Cardiac muscle cell (in vitro differentiated cells and primary cell): ENCODE results near the gene RPAIN. TPM values are rescaled to one million over a fixed set of nuclear protein-coding genes. Genes with fewer than 3 reads are reported as not detected.
A peak's percentile ranks its signal among the peaks of the same experiment; 100 is the strongest.

Experiments
- DNase-seq, 2 donors: peaks; one replicate each; pipeline versions ENCODE4 v3.0.0 to v3.0.0-alpha.2; 2010 to 2017; ENCODE audit warnings: low read depth in 1 of 2, low spot score in 1 of 2
- H3K27ac ChIP-seq: fragments of 200-600 bp; sonication (generic); 2 replicates; pipeline ENCODE4 v1.5.1; 2016
- H3K27me3 ChIP-seq: fragments of 200-600 bp; sonication (generic); 2 replicates; pipeline ENCODE4 v1.6.0; 2016; ENCODE audit warnings: control low read depth
- H3K36me3 ChIP-seq: fragments of 200-600 bp; sonication (generic); 2 replicates; pipeline ENCODE4 v1.5.1; 2016; ENCODE audit warnings: control low read depth
- H3K4me1 ChIP-seq: fragments of 200-600 bp; sonication (generic); 2 replicates; pipeline ENCODE4 v1.8.1; 2017; ENCODE audit warnings: low read depth, mild to moderate bottlenecking, mixed run types
- H3K4me3 ChIP-seq: fragments of 200-600 bp; sonication (generic); 2 replicates; pipeline ENCODE4 v1.5.1; 2016; ENCODE audit warnings: mild to moderate bottlenecking
- H3K9me3 ChIP-seq: fragments of 200-600 bp; sonication (generic); 2 replicates; pipeline ENCODE4 v1.5.1; 2017; ENCODE audit warnings: low read depth, mild to moderate bottlenecking, control low read depth
- polyA plus RNA-seq: library from polyadenylated mRNA; unstranded; fragments of >200 nt; fragmentation: Nextera tagmentation; extraction: Ambion mirVana; gene quantifications from 2 replicates; pipeline ENCODE4 v1.2.1, GENCODE V29; 2016
- total RNA-seq: library from RNA; depleted of rRNA; stranded (reverse); fragments of >200 nt; gene quantifications from 2 replicates; pipeline ENCODE4 v1.2.3, GENCODE V29; 2016
- TF ChIP-seq, protein P1 (sequence below): IDR thresholded peaks from 2 replicates; pipeline ENCODE4 v1.5.1; 2012; ENCODE audit warnings: low read depth, mild to moderate bottlenecking, low read length

The RPAIN gene, protein sequence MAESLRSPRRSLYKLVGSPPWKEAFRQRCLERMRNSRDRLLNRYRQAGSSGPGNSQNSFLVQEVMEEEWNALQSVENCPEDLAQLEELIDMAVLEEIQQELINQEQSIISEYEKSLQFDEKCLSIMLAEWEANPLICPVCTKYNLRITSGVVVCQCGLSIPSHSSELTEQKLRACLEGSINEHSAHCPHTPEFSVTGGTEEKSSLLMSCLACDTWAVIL
- total RNA-seq, result 117 and 185 TPM in 2 replicates
- polyA plus RNA-seq, result 117 and 119 TPM in 2 replicates

GRCh38 chr17:5419959-5420653, at the start of gene RPAIN:
TSS of gene RPAIN (plus strand) at chr17:5420182. CDS start at chr17:5420211, 29 bp downstream.
- Histone ChIP-seq H3K4me1 (peaks cover 16% of the 10 kb centered on the region), H3K27me3 (no peaks in the 10 kb centered on the region), H3K9me3 (no peaks in the 10 kb centered on the region), H3K27ac (peak within 1 kb of the TSS; percentile 92), H3K36me3 (peaks cover 50% of the 10 kb centered on the region), H3K4me3 (peak within 1 kb of the TSS; percentile 66)
- peak; percentile 87 to 90 for DNase-seq
- TF ChIP-seq, protein P1, sequence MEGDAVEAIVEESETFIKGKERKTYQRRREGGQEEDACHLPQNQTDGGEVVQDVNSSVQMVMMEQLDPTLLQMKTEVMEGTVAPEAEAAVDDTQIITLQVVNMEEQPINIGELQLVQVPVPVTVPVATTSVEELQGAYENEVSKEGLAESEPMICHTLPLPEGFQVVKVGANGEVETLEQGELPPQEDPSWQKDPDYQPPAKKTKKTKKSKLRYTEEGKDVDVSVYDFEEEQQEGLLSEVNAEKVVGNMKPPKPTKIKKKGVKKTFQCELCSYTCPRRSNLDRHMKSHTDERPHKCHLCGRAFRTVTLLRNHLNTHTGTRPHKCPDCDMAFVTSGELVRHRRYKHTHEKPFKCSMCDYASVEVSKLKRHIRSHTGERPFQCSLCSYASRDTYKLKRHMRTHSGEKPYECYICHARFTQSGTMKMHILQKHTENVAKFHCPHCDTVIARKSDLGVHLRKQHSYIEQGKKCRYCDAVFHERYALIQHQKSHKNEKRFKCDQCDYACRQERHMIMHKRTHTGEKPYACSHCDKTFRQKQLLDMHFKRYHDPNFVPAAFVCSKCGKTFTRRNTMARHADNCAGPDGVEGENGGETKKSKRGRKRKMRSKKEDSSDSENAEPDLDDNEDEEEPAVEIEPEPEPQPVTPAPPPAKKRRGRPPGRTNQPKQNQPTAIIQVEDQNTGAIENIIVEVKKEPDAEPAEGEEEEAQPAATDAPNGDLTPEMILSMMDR, result no peak

- DNase-seq, result no peak
- Histone ChIP-seq H3K36me3 (peaks cover 53% of the 10 kb centered on the region), H3K9me3 (no peaks in the 10 kb centered on the region), H3K27me3 (no peaks in the 10 kb centered on the region), H3K27ac (no peak overlapping the region), H3K4me1 (no peaks in the 10 kb centered on the region), H3K4me3 (no peak overlapping the region)
- TF ChIP-seq, protein P1, result no peak
Observed at GRCh38 chr17:5370411-5370810, 49.6 kb upstream of the RPAIN start.

GRCh38 chr17:5373112-5373511, 46.9 kb upstream of the RPAIN start:
- TF ChIP-seq, protein P1, result no peak
- Histone ChIP-seq H3K4me3 (no peak overlapping the region), H3K9me3 (no peaks in the 10 kb centered on the region), H3K27ac (no peak overlapping the region), H3K36me3 (peaks cover 59% of the 10 kb centered on the region), H3K27me3 (no peaks in the 10 kb centered on the region), H3K4me1 (no peaks in the 10 kb centered on the region)
- no peak for DNase-seq

DNA sequence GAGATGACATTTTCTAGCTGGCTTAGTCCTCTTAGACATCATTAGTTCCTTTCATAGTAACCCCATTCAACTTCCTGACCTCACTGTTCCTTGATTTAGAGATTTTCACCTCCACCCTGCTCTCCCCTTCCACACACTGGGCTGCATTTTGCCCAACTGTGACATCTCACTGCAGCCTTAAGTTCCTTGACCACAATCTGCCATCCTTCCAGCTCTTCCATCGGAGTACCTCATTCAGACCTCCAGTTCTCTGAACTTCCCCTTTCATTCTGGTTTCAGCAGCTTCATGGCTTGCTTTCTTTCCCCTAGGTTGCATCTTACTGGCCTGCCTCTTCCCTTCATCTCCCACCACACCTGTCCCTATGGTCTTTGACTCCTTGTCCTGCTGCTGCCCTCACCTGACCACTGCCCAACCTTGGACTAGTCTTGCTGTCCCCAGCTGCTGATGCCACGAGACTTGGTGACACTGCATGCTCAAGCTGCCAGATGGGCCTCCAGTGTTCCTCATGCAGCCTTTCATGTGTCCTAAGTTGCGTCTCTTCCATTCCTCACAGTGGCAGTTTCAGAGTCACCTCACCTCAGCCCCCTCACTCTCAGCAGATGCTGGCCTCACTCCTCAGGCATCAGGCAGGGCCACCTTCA, 41.3 kb upstream of the RPAIN start:
- no peaks in the 10 kb centered on the region for H3K9me3 ChIP-seq
- H3K27me3 ChIP-seq, result no peaks in the 10 kb centered on the region
- no peaks in the 10 kb centered on the region for H3K4me1 ChIP-seq
- no peak overlapping the region for H3K4me3 ChIP-seq
- peaks cover 70% of the 10 kb centered on the region for H3K36me3 ChIP-seq
- TF ChIP-seq, protein P1, result no peak
- no peak overlapping the region for H3K27ac ChIP-seq
- DNase-seq, result no peak

DNA sequence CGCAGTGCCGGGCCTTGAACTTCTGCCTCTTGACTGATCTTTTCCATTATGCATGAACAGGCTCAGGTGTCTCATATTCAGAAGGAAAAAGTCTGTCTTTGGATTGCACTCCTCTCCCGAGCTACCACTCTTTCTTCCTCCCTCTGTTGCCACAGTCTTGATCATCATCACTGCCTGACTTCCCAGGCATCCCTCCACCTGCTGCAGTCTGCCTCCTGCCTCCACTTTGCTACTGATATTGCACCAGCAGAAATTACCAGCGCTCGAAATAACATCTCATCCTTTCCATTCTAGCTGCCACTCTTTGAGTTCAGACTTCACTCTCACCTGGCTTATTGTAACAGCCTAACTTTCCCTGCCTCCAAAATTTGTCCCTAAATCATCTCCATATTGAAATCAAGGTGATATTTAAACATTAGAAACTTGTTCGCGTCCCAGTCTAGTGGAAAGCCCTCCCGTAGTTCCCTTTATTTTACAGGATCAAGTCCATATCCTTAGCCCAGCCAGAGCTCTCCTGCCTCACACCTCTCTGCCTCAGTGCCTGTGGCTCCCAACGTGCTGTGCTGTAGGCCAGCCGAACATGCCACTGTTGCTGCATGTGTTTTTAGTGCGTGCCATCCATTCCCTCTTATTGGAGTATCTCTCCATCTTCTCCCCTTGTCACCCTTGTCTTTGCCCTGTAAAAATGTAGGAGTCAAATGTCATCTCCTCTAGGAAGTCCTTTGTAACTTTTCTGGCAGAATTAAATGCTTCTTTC, 40.5 kb upstream of the RPAIN start:
- no peaks in the 10 kb centered on the region for H3K4me1 ChIP-seq
- no peaks in the 10 kb centered on the region for H3K27me3 ChIP-seq
- H3K27ac ChIP-seq, result peak overlapping the region; percentile 34
- DNase-seq, result no peak
- no peak overlapping the region for H3K4me3 ChIP-seq
- H3K9me3 ChIP-seq, result no peaks in the 10 kb centered on the region
- peaks cover 73% of the 10 kb centered on the region for H3K36me3 ChIP-seq
- TF ChIP-seq, protein P1, result no peak
